ENCODE results near the gene AMFR.

Gene AMFR

GRCh38 chr16:56425439-56425832 lies at the start of gene AMFR:
TSS of gene AMFR (minus strand) at chr16:56425545. CDS start at chr16:56425327, 218 bp downstream.
- TF ChIP-seq GATA3 (IDR thresholded peaks at IDR 0.05; ENCODE audit: low read depth, low read length) = no peak
- TF ChIP-seq GATA2 (IDR thresholded peaks at IDR 0.05; ENCODE audit: low read depth, low read length) = no peak

- TF ChIP-seq GATA3 (IDR thresholded peaks at IDR 0.05; ENCODE audit: low read depth, low read length) (no peak), GATA2 (IDR thresholded peaks at IDR 0.05; ENCODE audit: low read depth, low read length) (no peak)
These were observed 45.3 kb upstream of the AMFR start for GRCh38 chr16:56470666-56471065.

DNA sequence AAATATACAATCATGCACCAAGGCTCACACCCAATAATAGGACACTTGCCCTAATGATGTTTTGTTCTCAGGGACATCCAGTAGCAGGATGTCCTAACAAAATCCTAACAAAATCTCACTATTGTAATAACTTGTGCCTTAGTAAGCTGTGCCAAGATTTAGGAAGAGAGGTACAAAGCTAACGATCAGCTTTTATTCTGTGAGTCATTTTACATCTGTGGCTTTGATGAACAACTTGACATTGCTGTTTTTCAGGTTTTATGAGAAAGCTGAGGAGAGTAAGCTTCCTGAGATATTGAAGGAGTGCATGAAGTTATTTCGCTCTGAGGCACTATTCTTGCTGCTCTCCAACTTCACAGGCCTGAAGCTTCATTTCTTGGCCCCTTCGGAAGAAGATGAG lies 44.9 kb upstream of the AMFR start:
- TF ChIP-seq GATA3 (IDR thresholded peaks at IDR 0.05; ENCODE audit: low read depth, low read length) (no peak), GATA2 (IDR thresholded peaks at IDR 0.05; ENCODE audit: low read depth, low read length) (no peak)

GRCh38 chr16:56469748-56470147 lies 44.4 kb upstream of the AMFR start:
- TF ChIP-seq GATA3 (IDR thresholded peaks at IDR 0.05; ENCODE audit: low read depth, low read length) = no peak
- no peak for TF ChIP-seq GATA2 (IDR thresholded peaks at IDR 0.05; ENCODE audit: low read depth, low read length)

- TF ChIP-seq GATA3 (IDR thresholded peaks at IDR 0.05; ENCODE audit: low read depth, low read length) = no peak
- TF ChIP-seq GATA2 (IDR thresholded peaks at IDR 0.05; ENCODE audit: low read depth, low read length) = no peak
These were observed 43.5 kb upstream of the AMFR start for GRCh38 chr16:56468800-56469199.

DNA sequence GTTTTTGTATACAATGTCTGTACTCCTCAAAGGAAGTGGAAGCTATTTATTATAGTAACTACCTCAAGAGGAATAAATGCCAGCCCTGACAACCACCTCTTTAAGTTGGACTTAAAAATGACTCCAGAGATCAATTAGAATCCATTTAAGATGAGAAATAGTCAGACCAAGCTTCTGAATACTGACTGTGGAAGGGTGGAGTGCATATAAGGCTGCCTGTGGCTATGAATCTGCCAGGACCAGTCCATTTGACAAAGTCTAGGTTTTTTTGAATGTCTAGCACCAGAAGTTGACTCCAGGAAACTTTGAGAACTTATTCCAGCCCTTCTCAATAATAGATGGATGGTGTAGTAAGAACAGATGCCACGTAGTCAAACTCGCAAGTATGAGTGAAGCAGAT lies 41.0 kb upstream of the AMFR start:
- no peak for TF ChIP-seq GATA3 (IDR thresholded peaks at IDR 0.05; ENCODE audit: low read depth, low read length)
- no peak for TF ChIP-seq GATA2 (IDR thresholded peaks at IDR 0.05; ENCODE audit: low read depth, low read length)

DNA sequence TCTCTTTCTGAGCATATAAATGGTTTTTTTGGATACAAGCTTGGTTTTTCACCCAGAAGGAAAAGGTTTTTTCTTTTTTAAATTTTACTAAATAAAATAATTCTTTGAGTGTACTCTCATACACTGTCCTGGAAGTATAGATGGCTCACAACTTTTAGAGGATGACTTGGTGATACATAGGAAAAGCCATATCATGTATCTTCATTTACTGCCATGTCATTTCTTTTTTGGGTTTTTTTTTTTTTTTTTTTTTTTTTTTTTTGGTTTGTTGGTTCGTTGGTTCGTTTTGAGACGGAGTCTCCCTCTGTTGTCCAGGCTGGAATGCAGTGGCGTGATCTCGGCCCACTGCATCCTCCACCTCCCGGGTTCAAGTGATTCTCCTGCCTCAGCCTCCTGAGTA lies 37.8 kb upstream of the AMFR start:
- no peak for TF ChIP-seq GATA3 (IDR thresholded peaks at IDR 0.05; ENCODE audit: low read depth, low read length)
- no peak for TF ChIP-seq GATA2 (IDR thresholded peaks at IDR 0.05; ENCODE audit: low read depth, low read length)

- TF ChIP-seq GATA2 (IDR thresholded peaks at IDR 0.05; ENCODE audit: low read depth, low read length) = peak; percentile 85; the same call in 1 of the 2 replicates
- TF ChIP-seq GATA3 (IDR thresholded peaks at IDR 0.05; ENCODE audit: low read depth, low read length) = peak; percentile 85
These were observed 36.9 kb upstream of the AMFR start for GRCh38 chr16:56462064-56462796.

DNA sequence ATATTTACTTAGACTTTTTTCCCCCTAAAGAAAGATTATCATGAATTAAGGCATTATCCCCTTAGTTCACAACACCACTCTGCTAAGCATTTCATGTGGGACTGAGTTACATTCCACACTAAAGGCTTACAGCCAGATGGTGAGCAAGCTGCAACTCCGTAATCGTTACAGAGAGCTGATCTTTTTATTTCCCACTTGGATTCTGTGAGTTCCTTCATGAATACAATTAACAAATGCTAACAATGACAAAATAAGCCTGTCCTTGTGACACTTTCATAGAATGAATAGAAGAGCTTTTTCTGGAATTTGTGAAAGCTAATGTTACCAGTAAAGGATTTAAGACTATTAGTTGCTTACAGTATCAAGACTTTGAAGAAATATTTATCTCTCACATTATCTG lies 34.8 kb upstream of the AMFR start:
- TF ChIP-seq GATA3 (IDR thresholded peaks at IDR 0.05; ENCODE audit: low read depth, low read length) (no peak), GATA2 (IDR thresholded peaks at IDR 0.05; ENCODE audit: low read depth, low read length) (no peak)

DNA sequence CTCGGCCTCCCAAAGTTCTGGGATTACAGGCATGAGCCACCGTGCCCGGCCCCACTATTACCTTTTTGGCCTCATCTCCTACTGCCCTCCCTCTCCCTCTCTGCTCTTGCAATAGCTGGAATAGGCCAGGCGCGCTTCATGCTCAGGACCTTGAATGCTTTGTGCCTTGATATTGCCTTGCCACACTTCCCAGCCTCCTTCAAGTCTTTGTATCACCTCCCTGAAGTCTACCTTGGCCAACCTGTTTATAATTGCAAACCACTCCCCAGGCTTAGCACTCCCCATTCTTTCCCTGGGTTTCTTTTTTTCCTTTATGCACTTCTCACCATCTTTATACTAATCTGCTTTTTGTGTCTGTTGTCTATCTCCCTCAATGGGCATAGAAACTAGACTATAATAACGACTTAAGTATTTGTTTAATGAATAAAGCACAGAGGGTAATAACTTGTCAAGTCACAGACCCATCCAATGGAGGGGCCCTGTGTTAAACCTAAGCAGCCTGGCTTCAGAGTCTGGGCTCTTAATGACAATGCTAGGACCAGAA lies 32.7 kb upstream of the AMFR start:
- TF ChIP-seq GATA3 (IDR thresholded peaks at IDR 0.05; ENCODE audit: low read depth, low read length) (no peak), GATA2 (IDR thresholded peaks at IDR 0.05; ENCODE audit: low read depth, low read length) (no peak)

- TF ChIP-seq GATA2 (IDR thresholded peaks at IDR 0.05; ENCODE audit: low read depth, low read length) (no peak), GATA3 (IDR thresholded peaks at IDR 0.05; ENCODE audit: low read depth, low read length) (no peak)
These were observed 26.7 kb upstream of the AMFR start for GRCh38 chr16:56451753-56452689.

DNA sequence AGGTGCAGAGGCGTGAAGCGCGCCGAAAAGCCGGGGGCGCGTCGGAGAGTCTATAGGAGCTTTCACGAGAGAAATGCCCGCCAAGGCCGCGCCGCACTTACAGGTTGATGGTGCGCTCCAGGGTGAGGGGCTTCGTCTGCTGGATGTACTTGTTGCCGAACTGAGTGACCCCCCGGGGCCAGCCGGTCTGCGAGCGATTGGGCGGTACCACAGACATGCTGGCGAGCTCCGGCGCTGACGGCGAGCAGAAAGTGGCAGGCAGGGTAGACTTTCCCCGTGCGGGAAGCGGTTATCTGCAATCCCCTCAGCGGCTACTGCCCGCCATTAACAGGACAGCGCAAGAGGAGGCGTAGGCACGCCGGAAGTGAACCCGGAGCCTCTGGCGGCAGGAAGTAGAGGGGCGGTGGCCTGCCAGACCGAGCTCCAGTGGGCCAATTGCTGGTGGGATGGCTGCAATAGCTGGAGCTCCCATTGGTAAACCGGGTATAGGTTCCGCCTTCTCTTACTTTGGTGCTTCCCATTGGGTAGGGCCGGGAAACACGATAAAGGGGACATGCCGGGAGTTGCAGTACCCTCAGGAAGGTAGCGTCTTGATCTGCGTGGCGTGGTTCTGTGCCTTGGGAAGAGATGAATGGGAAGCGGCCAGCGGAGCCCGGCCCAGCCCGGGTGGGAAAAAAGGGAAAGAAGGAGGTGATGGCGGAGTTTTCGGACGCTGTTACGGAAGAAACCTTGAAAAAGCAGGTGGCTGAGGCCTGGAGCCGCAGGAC lies 25.8 kb upstream of the AMFR start, which contains the start of the genes NUDT21 and OGFOD1:
TSS of gene NUDT21 (minus strand) at position 347 of the 767 bp plus-strand sequence. CDS start at position 217, 130 bp downstream.
TSS of gene OGFOD1 (plus strand) at position 569 of the 767 bp plus-strand sequence. CDS start at position 628, 59 bp downstream.
- TF ChIP-seq GATA2 (IDR thresholded peaks at IDR 0.05; ENCODE audit: low read depth, low read length) (peak; percentile 5; the same call in 1 of the 2 replicates), GATA3 (IDR thresholded peaks at IDR 0.05; ENCODE audit: low read depth, low read length) (no peak)

DNA sequence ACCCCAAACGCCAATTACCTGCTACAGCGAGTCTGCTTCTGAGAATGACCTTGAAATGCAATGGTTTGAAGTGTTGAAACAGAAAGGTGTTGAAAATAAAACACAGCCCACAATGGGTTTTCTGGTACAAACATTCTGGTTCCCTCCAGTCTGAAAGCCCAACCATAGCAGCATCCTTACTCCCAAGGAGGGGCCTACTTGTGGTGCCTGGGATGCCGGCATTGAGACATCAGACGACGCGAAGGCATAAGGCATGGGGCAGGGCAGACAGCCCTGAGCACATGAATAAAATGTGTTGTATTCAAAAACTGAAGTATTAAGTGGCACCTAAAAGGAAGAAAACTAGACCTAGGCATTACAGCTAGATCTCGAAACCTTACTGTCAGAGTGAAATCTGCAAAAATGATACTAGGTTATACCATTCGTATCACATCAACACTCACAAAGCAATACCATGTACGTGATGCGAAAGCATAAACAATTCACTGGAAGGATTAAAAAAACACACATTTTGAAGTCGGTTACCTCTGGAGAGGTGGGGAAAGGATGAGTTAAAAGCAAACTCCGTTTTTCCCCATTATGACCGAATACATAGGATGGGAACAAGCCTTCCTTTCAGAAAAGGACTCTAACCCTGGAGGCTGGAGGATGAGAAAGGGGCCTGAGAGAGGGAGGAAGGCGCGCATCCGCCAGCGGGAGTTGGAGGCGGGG lies 25.1 kb upstream of the AMFR start:
- TF ChIP-seq GATA2 (IDR thresholded peaks at IDR 0.05; ENCODE audit: low read depth, low read length) (no peak), GATA3 (IDR thresholded peaks at IDR 0.05; ENCODE audit: low read depth, low read length) (no peak)
